ENCODE data around the gene CWC27.

The CWC27 gene

GRCh38 chr5:64758901-64759300, 9.8 kb upstream of the CWC27 start:
- no peak overlapping the region for H3K4me3 ChIP-seq (ENCODE audit: severe bottlenecking)
- no peaks in the 10 kb centered on the region for H3K9me3 ChIP-seq (ENCODE audit: severe bottlenecking)
- H3K36me3 ChIP-seq (ENCODE audit: low read depth): peaks cover 47% of the 10 kb centered on the region
- ATAC-seq (ENCODE audit: low read depth) (no peak), DNase-seq (ENCODE audit: low spot score) (no peak)
- no peak for TF ChIP-seq CTCF (IDR thresholded peaks at IDR 0.05; ENCODE audit: poor library complexity, severe bottlenecking)
- H3K27ac ChIP-seq (ENCODE audit: poor library complexity, severe bottlenecking): no peak overlapping the region
- H3K27me3 ChIP-seq (ENCODE audit: insufficient read depth, poor library complexity, severe bottlenecking): no peaks in the 10 kb centered on the region
- H3K4me1 ChIP-seq (ENCODE audit: insufficient read depth, poor library complexity, severe bottlenecking): no peaks in the 10 kb centered on the region

DNA sequence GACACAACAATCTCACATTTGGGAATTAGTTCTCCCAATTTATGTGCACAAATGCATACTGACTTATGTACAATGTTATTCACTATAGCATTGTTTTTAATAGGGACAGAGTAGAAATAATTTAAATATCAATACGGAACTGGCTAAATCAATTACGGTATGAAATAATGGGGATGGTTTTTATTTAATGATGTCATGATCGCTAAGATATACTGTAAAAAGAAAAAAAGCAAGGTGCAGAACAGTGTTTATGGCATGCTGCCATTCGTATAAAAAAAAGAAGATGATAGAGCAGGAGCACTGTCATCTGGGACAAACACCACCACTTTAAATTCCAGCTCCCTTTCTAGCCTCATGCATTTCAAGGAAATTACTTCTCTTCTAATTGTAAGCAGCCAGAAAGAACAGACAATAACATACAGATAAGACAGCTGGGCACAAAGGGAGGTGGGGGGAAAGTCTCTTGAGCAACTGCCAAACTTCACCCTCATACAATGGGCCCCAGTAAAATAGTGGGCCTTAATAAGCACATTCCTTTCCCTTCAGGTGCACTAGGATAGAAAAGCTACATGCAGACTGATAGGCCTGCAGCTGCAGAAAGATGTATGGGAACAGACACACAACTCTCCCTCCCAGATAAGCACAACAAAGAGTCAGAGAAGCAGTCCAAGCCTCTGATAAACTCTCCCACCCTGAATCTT, 8.6 kb upstream of the CWC27 start:
- no peaks in the 10 kb centered on the region for H3K9me3 ChIP-seq (ENCODE audit: severe bottlenecking)
- H3K4me3 ChIP-seq (ENCODE audit: severe bottlenecking): no peak overlapping the region
- H3K27ac ChIP-seq (ENCODE audit: poor library complexity, severe bottlenecking): no peak overlapping the region
- DNase-seq (ENCODE audit: low spot score) (no peak), ATAC-seq (ENCODE audit: low read depth) (no peak)
- H3K27me3 ChIP-seq (ENCODE audit: insufficient read depth, poor library complexity, severe bottlenecking): no peaks in the 10 kb centered on the region
- TF ChIP-seq CTCF (IDR thresholded peaks at IDR 0.05; ENCODE audit: poor library complexity, severe bottlenecking): no peak
- peaks cover 50% of the 10 kb centered on the region for H3K36me3 ChIP-seq (ENCODE audit: low read depth)
- H3K4me1 ChIP-seq (ENCODE audit: insufficient read depth, poor library complexity, severe bottlenecking): no peaks in the 10 kb centered on the region

DNA sequence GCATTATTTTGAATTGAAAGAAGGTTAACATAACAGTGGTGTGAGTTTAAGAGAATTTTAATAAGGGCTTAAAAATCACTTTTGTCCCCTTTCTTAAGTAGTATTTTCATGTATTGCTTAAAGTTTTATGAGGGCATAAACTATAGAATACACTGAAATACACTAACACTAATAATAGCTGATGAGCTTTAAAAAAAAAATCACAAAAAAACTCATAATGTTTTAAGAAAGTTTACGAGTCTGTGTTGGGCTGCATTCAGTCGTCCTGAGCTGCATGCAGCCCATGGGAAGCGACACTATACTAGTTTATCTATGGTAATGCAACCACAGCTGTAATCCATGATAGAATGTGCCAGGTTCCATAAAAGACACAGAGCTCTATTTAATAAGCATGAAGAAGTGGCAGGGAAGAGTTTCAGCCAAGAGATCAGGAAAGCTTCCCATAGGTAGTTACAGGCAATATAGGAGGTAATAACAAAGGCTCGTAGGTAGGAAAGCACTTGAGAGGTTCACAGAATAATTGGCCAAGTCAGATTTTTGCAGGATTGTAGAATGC, 4.7 kb upstream of the CWC27 start:
- H3K36me3 ChIP-seq (ENCODE audit: low read depth): peaks cover 61% of the 10 kb centered on the region
- DNase-seq (ENCODE audit: low spot score) (no peak), ATAC-seq (ENCODE audit: low read depth) (no peak)
- H3K4me3 ChIP-seq (ENCODE audit: severe bottlenecking): no peak overlapping the region
- H3K27me3 ChIP-seq (ENCODE audit: insufficient read depth, poor library complexity, severe bottlenecking): no peaks in the 10 kb centered on the region
- no peak overlapping the region for H3K27ac ChIP-seq (ENCODE audit: poor library complexity, severe bottlenecking)
- no peak for TF ChIP-seq CTCF (IDR thresholded peaks at IDR 0.05; ENCODE audit: poor library complexity, severe bottlenecking)
- H3K9me3 ChIP-seq (ENCODE audit: severe bottlenecking): no peaks in the 10 kb centered on the region
- peaks cover 21% of the 10 kb centered on the region for H3K4me1 ChIP-seq (ENCODE audit: insufficient read depth, poor library complexity, severe bottlenecking)

GRCh38 chr5:64765804-64766504, 2.8 kb upstream of the CWC27 start:
- peak overlapping the region; percentile 92 for H3K27ac ChIP-seq (ENCODE audit: poor library complexity, severe bottlenecking)
- DNase-seq (ENCODE audit: low spot score): peak; percentile 84
- peak; percentile 75 for ATAC-seq (ENCODE audit: low read depth)
- peaks cover 33% of the 10 kb centered on the region for H3K4me1 ChIP-seq (ENCODE audit: insufficient read depth, poor library complexity, severe bottlenecking)
- H3K27me3 ChIP-seq (ENCODE audit: insufficient read depth, poor library complexity, severe bottlenecking): no peaks in the 10 kb centered on the region
- no peaks in the 10 kb centered on the region for H3K9me3 ChIP-seq (ENCODE audit: severe bottlenecking)
- peaks cover 59% of the 10 kb centered on the region for H3K36me3 ChIP-seq (ENCODE audit: low read depth)
- no peak overlapping the region for H3K4me3 ChIP-seq (ENCODE audit: severe bottlenecking)
- no peak for TF ChIP-seq CTCF (IDR thresholded peaks at IDR 0.05; ENCODE audit: poor library complexity, severe bottlenecking)
